GM23338 (cell line): ENCODE results near the gene TMEM44. TPM values are rescaled to one million over a fixed set of nuclear protein-coding genes. Genes with fewer than 3 reads are reported as not detected.

Experiments used
- ATAC-seq: fragments of 200-7000 bp; cut with Tn5 transposase; 3 replicates; pipeline ENCODE4 v1.9.1; 2020
- DNase-seq: peaks from one replicate; pipeline ENCODE4 v3.0.0-alpha.2; 2015; ENCODE audit warnings: low spot score
- H2AFZ ChIP-seq: fragments of 200-600 bp; sonication (generic); 2 replicates; pipeline ENCODE4 v1.8.0; 2016; ENCODE audit warnings: antibody characterized with exemption, mild to moderate bottlenecking, moderate library complexity
- H3F3A ChIP-seq: fragments of 200-600 bp; sonication (generic); replicated peaks from 2 replicates; pipeline ENCODE4 v1.8.0; 2017; ENCODE audit warnings: antibody characterized with exemption, mixed run types, low read depth
- H3K27ac ChIP-seq: fragments of 200-600 bp; sonication (generic); 2 replicates; pipeline ENCODE4 v1.6.1; 2016; ENCODE audit warnings: low read depth
- H3K27me3 ChIP-seq: fragments of 200-600 bp; sonication (generic); 2 replicates; pipeline ENCODE4 v1.8.0; 2016; ENCODE audit warnings: mild to moderate bottlenecking, mixed run types, moderate library complexity; ENCODE audit not compliant: insufficient read depth
- H3K36me3 ChIP-seq: fragments of 200-600 bp; sonication (generic); 2 replicates; pipeline ENCODE4 v1.8.0; 2016; ENCODE audit warnings: mild to moderate bottlenecking; ENCODE audit not compliant: insufficient read depth
- H3K4me1 ChIP-seq: fragments of 200-600 bp; sonication (generic); 2 replicates; pipeline ENCODE4 v1.8.0; 2016; ENCODE audit warnings: mild to moderate bottlenecking, moderate library complexity; ENCODE audit not compliant: insufficient read depth
- H3K4me2 ChIP-seq: fragments of 200-600 bp; sonication (generic); 2 replicates; pipeline ENCODE4 v1.7.1; 2017; ENCODE audit warnings: mixed run types
- H3K4me3 ChIP-seq: fragments of 200-600 bp; sonication (generic); 2 replicates; pipeline ENCODE4 v1.6.1; 2016; ENCODE audit warnings: mixed run types
- H3K79me2 ChIP-seq: fragments of 200-600 bp; sonication (generic); replicated peaks from 2 replicates; pipeline ENCODE4 v1.8.0; 2017; ENCODE audit warnings: mild to moderate bottlenecking; ENCODE audit not compliant: insufficient read depth
- H3K9me2 ChIP-seq: fragments of 200-600 bp; sonication (generic); 2 replicates; pipeline ENCODE4 v1.8.0; 2017; ENCODE audit not compliant: insufficient read depth
- H4K20me1 ChIP-seq: fragments of 200-600 bp; sonication (generic); replicated peaks from 2 replicates; pipeline ENCODE4 v1.8.0; 2017; ENCODE audit warnings: mild to moderate bottlenecking; ENCODE audit not compliant: insufficient read depth
- H3K27ac Mint-ChIP-seq: 2 replicates; pipeline ENCODE4 v1.8.0; 2020; ENCODE audit warnings: inconsistent platforms, mild to moderate bottlenecking, moderate library complexity, mixed read lengths
- H3K27me3 Mint-ChIP-seq: 3 replicates; pipeline ENCODE4 v1.8.0; 2022; ENCODE audit warnings: low read depth, mild to moderate bottlenecking, moderate library complexity, mixed read lengths, inconsistent platforms; ENCODE audit not compliant: insufficient read depth, poor library complexity
- H3K36me3 Mint-ChIP-seq: 3 replicates; pipeline ENCODE4 v1.8.0; 2021; ENCODE audit warnings: low read depth, mild to moderate bottlenecking, inconsistent platforms, moderate library complexity, mixed read lengths
- H3K4me1 Mint-ChIP-seq: 3 replicates; pipeline ENCODE4 v1.8.0; 2020; ENCODE audit warnings: mild to moderate bottlenecking, inconsistent platforms, mixed read lengths
- H3K4me3 Mint-ChIP-seq: 3 replicates; pipeline ENCODE4 v1.8.0; 2021; ENCODE audit warnings: moderate library complexity, mild to moderate bottlenecking, inconsistent platforms, mixed read lengths
- H3K9me3 Mint-ChIP-seq: 3 replicates; pipeline ENCODE4 v1.8.0; 2020; ENCODE audit warnings: moderate library complexity, mild to moderate bottlenecking, inconsistent platforms, mixed read lengths
- EZH2phosphoT487 ChIP-seq: fragments of 200-600 bp; sonication (generic); IDR thresholded peaks from one replicate; pipeline ENCODE4 v1.8.1; 2018; ENCODE audit warnings: antibody characterized with exemption; ENCODE audit not compliant: unreplicated experiment
- NANOG ChIP-seq: IDR thresholded peaks from 2 replicates; pipeline ENCODE4 v1.6.1; 2016; ENCODE audit warnings: antibody characterized with exemption, borderline replicate concordance
- ZNF114 ChIP-seq: fragments of 250-450 bp; sonication (Bioruptor Pico); IDR thresholded peaks from 2 replicates; pipeline ENCODE4 v1.5.0; 2020; ENCODE audit warnings: mild to moderate bottlenecking, moderate library complexity
- polyA plus RNA-seq: library from polyadenylated mRNA; unstranded; fragments of >200 nt; fragmentation: Nextera tagmentation; extraction: Ambion mirVana; gene quantifications from 2 replicates; pipeline ENCODE4 v1.2.1, GENCODE V29; 2016
- total RNA-seq: library from RNA; depleted of rRNA; stranded (reverse); fragments of >200 nt; shearing (Covaris generic); gene quantifications from 2 replicates; pipeline ENCODE4 v1.2.3, GENCODE V29; 2014
- TF ChIP-seq, protein P1 (sequence below): IDR thresholded peaks from one replicate; pipeline ENCODE4 v1.6.1; 2018; ENCODE audit warnings: antibody characterized with exemption; ENCODE audit not compliant: unreplicated experiment
- TF ChIP-seq, protein P2 (sequence below), 2 experiments: fragments of 200-600 bp in 1 of 2; sonication (generic) in 1 of 2; conservative IDR thresholded peaks; 2 replicates each; pipeline versions ENCODE4 v1.5.1 to v1.6.1; 2016 to 2017; ENCODE audit warnings: antibody characterized with exemption in 2 of 2, low read depth in 2 of 2, mild to moderate bottlenecking in 2 of 2, moderate library complexity in 1 of 2

Gene TMEM44
- total and polyA plus RNA-seq, 2 experiments from 2014 or later, result 10.0 to 10.5 TPM

DNA sequence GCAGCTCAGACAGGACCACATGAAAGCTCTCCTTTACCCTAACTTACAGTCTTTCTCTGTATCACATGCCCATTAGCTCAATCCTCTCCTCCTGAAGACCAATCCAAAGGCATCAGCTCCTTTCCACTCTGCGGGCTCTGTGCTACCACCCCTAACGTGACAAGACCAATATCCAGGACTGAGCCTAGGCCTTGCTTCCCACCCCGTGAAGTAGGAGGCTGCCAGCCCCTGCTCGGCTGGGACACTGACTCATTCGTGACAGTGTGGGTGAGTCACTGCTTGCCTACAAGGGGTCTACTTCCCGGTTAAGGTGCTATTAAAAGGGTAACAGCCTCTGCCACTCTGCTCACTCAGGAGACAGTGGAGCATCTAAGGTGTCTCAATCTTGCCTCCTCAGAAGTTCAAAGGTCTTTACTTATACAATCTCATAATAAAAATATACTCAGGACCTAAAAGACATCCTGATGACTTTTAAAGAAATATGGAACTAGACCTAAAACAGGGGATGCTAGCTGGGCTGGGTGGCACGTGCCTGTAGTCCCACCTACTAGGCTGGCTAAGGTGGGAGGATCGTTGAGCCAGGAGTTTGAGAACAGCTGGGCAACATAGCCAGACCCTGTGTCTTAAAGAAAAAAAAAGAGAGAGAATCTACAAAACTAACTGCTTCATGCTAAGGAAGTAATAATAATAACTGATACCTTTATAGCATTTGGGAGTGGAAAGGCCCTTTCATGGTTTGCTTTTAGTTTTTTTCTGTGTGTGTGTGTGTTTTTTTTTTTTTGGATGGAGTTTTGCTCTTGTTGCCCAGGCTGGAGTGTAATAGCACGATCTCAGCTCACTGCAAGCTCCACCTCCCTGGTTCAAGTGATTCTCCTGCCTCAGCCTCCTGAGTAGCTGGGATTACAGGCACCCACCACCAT lies 55.0 kb downstream of the TMEM44 start (continued):
- TF ChIP-seq, protein P1, sequence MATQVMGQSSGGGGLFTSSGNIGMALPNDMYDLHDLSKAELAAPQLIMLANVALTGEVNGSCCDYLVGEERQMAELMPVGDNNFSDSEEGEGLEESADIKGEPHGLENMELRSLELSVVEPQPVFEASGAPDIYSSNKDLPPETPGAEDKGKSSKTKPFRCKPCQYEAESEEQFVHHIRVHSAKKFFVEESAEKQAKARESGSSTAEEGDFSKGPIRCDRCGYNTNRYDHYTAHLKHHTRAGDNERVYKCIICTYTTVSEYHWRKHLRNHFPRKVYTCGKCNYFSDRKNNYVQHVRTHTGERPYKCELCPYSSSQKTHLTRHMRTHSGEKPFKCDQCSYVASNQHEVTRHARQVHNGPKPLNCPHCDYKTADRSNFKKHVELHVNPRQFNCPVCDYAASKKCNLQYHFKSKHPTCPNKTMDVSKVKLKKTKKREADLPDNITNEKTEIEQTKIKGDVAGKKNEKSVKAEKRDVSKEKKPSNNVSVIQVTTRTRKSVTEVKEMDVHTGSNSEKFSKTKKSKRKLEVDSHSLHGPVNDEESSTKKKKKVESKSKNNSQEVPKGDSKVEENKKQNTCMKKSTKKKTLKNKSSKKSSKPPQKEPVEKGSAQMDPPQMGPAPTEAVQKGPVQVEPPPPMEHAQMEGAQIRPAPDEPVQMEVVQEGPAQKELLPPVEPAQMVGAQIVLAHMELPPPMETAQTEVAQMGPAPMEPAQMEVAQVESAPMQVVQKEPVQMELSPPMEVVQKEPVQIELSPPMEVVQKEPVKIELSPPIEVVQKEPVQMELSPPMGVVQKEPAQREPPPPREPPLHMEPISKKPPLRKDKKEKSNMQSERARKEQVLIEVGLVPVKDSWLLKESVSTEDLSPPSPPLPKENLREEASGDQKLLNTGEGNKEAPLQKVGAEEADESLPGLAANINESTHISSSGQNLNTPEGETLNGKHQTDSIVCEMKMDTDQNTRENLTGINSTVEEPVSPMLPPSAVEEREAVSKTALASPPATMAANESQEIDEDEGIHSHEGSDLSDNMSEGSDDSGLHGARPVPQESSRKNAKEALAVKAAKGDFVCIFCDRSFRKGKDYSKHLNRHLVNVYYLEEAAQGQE, result no peak
- TF ChIP-seq, protein P2, sequence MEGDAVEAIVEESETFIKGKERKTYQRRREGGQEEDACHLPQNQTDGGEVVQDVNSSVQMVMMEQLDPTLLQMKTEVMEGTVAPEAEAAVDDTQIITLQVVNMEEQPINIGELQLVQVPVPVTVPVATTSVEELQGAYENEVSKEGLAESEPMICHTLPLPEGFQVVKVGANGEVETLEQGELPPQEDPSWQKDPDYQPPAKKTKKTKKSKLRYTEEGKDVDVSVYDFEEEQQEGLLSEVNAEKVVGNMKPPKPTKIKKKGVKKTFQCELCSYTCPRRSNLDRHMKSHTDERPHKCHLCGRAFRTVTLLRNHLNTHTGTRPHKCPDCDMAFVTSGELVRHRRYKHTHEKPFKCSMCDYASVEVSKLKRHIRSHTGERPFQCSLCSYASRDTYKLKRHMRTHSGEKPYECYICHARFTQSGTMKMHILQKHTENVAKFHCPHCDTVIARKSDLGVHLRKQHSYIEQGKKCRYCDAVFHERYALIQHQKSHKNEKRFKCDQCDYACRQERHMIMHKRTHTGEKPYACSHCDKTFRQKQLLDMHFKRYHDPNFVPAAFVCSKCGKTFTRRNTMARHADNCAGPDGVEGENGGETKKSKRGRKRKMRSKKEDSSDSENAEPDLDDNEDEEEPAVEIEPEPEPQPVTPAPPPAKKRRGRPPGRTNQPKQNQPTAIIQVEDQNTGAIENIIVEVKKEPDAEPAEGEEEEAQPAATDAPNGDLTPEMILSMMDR (conservative IDR thresholded peaks at IDR 0.05; ENCODE audit: low read depth in 2 of 2), result no peak
- no peak for TF ChIP-seq NANOG
- no peak for TF ChIP-seq EZH2phosphoT487
- no peak for TF ChIP-seq ZNF114 (CRISPR knock-in tag)

DNA sequence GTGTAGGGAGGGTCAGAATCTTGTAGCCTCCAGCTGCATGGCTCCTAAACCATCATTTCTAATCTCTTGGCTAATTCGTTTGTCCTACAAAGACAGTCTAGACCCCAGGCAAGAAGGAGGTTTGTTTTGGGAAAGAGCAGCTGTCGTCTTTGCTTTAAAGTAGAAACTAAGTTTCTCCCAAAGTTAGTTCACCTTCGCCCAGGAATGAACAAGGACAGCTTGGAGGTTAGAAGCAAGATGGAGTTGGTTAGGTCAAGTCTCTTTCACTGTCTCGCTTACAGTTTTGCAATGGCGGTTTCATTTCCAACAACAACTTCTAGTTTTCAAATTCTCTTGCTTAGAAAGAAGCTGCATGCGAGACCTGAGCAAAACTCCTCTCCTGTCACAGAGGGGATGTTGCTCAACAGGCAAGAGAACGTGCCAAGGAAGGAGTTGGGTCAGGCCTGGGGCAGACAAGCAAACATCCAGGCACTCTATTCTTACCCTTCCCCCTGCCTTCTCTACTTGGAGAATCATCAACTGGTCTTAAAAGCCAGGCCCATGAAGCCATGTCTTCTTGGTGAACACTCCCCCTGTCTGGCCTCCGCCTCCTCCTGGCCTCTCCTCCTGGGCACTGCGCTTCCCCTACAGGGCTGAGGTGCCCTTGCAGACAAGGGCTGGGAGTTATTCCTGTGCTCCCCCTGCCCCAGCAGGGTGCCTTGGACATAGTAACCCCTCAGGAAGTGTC lies 57.6 kb downstream of the TMEM44 start:
- Histone ChIP-seq H3F3A (no peaks in the 10 kb centered on the region), H3K27ac (no peak overlapping the region), H3K36me3 (no peaks in the 10 kb centered on the region), H3K4me2 (no peak overlapping the region), H3K4me3 (no peak overlapping the region), H3K79me2 (no peaks in the 10 kb centered on the region), H4K20me1 (no peaks in the 10 kb centered on the region), H2AFZ (peak overlapping the region; percentile 66; the same call in 1 of the 2 replicates), H3K4me1 (no peaks in the 10 kb centered on the region), H3K9me2 (no peaks in the 10 kb centered on the region), H3K27me3 (0 out of 2 replicates have a peak, but pooled peaks cover 3% of the 10 kb centered on the region)
- no peak for TF ChIP-seq EZH2phosphoT487
- TF ChIP-seq, protein P2 (conservative IDR thresholded peaks at IDR 0.05; ENCODE audit: low read depth in 2 of 2), result peak in 1 of 2 experiments; percentile 18; a peak in 2 of 4 replicates
- H3K27ac Mint-ChIP-seq, result no peak overlapping the region; the same call in 1 of the 2 replicates
- peaks cover 4% of the 10 kb centered on the region for H3K27me3 Mint-ChIP-seq
- DNase-seq, result peak; percentile 52
- H3K36me3 Mint-ChIP-seq, result no peaks in the 10 kb centered on the region
- H3K4me3 Mint-ChIP-seq, result no peak overlapping the region
- H3K4me1 Mint-ChIP-seq, result peaks cover 9% of the 10 kb centered on the region; the same call in 1 of the 3 replicates
- no peaks in the 10 kb centered on the region for H3K9me3 Mint-ChIP-seq
- peak; percentile 19 for ATAC-seq
